Stimulated activated CD8-positive, alpha-beta memory T cell treated with anti-CD3 and anti-CD28 coated beads, Interleukin-15, amount 100 ng/mL, for 48 hours (primary cell): ENCODE data around the gene CYP2A7.
"Not testable (repeated sequence)": the region's sequence is repeated elsewhere in the genome, so short reads cannot be mapped to it uniquely, and the experiment has no call there.

Experiments used
- DNase-seq, 2 donors: peaks; one replicate each; pipeline ENCODE4 v3.0.0-alpha.2; 2020; ENCODE audit warnings: low read depth in 2 of 2

Gene CYP2A7

DNA sequence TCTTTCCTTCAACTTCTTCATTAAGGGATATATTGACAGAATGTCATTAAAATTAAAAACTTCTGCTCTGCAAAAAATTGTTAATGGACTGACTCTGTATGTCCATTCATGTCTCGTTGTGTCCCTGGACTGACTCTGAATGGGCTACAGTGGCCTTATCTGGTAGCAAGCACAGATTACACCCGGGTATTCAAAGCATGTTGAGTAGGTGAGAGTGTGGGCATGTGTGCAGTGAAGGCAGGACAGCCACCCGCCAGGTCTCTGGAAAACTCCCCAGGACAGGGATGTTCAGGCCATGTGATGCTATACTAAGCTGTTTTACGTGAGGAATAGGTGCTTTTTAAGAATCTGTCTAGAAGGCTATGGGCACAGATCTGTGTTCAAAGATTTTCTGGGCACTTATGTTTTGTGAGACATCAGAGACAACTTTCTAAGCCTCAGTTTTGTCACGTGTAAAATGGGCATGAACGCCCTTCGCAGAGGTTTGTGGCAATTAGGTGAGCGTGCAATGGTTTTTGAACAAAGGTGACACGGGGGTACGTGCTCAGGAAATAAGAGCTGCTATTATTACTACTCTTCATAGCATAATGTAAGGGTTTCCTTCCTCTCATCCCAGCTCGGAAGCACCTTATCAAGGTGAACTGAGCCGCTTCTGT, 38.9 kb downstream of the CYP2A7 start:
- DNase-seq, result not testable (repeated sequence)

DNA sequence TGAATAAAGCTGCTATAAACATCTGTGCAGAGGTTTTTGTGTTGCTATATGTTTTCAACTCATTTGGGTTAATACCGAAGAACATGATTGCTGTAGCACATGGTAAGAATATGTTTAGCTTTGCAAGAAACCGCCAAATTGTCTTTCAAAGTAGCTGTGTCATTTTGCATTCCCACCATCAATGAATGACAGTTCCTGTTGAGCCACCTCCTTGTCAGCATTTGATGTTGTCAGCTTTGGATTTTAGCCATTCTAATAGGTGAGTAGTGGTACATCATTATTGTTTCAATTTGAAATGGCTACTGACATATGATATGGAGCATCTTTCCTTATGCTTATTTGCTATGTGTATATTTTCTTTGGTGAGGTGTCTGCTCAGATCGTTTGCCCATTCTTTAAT, 40.0 kb downstream of the CYP2A7 start:
- not testable (repeated sequence) for DNase-seq

DNA sequence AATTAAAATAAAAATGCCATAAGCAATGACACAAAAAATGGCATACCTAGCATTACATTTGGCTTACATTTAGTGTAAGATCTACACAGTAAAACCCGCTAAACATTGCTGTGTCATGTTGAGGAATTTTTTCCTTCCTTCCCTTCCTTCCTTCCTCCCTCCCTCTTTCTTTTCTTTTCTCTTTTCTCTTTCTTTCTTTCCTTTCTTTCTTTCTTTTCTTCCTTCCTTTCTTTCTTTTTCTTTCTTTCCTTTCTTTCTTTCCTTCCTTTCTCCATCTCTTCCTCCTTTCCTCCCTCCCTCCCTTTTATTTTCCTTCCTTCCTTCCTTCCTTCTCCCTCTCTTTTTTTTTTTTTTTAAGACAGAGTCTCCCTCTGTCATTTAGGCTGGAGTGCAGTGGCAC, 43.6 kb downstream of the CYP2A7 start:
- DNase-seq, result not testable (repeated sequence)

DNA sequence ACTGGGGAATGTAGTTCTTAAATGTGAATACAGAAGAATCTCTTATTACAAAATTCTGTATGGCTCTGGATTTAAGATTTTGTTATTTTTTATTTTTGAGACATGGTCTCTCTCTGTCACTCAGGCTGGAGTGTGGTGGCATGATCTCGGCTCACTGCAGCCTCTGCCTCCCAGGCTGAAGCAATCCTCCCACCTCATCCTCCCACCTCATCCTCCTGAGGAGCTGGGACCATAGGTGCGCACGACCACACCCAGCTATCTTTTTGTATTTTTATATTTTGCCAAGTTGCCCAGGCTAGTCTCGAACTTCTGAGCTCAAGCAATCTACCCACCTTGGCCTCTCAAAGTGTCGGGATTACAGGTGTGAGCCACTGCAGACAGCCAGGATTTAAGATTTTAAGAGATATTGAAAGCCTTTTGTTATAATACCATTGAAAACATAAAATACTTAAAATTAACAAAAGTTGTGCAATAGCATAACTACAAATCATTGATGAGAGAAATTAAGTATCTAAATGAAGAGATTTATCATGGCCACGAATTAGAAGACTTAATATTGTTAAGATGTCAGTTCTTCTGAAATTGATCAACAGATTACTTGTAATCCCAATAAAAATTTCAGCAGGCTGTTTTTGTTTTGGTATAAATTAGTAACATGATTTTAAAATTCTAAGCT, 45.1 kb downstream of the CYP2A7 start:
- DNase-seq, result no peak

DNA sequence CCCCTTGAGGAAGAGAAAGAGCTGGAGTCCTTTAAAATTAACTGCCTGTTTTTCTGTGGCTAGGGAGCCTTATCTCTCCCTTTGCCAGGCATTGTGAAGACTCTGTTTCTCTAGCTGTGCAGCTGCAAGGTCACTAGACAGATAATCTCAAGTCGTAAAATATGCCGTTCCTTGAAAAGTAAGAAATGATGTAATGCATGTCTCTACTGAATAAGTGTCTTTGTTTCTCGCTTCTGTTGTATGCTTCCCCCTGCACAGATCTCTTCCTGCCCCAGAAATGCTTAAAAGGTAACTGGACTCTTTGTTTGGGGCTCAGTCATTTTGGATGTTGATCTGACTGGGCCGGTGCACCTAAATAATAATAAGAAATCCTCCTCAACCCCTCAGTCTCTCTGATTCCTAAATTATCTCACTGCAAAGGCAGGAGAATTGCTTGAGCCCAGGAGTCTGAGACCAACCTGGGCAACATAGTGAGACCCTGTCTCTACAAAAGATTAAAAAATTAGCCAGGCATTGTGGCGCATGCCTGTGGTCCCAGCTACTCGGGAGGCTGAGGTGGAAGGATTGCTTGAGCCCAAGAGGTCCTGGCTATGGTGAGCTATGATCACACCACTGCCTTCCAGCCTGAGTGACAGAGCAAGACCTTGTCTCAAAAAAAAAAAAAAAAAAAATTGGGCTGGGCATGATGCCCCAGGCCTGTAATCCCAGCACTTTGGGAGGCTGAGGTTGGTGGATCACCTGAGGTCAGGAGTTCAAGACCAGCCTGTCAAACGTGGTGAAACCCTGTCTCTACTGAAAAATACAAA, 48.1 kb downstream of the CYP2A7 start:
- DNase-seq, result not testable (repeated sequence)

DNA sequence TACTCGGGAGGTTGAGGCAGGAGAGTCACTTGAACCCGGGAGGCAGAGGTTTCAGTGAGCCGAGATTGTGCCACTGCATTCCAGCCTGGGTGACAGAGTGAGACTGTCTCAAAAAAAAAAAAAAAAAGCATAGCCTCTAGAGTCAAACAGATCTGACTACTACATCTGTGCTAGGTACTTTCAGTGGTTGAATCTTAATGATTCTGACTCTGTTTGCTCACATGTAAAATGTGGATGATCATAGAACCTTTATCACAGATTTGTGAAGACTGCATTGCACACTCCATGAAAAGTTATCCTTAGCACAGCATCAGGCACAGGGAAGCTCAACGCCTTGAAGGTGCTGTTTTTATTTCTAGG, 49.6 kb downstream of the CYP2A7 start:
- not testable (repeated sequence) for DNase-seq

DNA sequence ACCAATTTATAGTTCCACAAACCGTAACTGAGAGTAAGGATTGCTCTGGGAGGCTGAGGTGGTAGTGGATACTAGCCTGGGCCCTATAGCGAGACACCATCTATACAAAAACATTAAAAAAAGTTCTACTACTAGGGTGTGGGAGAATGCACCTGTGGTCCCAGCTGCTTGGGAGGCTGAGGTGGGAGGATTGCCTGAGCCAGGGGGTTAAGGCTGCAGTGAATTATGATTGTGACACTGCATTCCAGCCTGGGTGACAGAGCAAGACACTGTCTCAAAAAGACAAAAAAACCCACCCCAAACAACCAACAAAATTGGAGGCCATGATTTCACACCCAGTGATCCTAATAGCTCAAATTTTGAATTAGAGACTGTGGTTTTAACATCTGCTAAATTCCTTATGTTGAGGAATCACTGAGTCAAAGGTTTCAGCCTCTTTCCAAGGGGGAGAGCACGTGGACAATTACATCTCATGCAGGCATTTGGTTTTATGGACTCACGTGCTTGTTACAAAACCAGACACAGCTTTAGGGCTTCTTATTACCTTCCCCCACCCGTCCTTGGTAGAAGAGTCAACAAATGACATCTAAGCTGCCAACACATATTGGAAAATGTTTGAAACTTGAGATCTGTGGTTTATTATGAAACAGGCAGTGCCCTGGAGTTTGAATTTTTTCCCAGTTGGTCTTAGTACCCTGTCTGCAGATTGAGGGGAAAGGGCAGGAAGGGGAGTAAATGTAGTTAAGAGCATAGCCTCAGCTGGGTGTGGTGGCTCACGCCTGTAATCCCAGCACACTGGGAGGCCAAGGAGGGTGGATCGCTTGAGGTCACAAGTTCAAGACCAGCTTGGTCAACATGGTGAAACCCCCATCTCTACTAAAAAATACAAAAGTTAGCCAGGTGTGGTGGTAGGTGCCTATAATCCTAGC, 50.3 kb downstream of the CYP2A7 start:
- DNase-seq, result no peak

DNA sequence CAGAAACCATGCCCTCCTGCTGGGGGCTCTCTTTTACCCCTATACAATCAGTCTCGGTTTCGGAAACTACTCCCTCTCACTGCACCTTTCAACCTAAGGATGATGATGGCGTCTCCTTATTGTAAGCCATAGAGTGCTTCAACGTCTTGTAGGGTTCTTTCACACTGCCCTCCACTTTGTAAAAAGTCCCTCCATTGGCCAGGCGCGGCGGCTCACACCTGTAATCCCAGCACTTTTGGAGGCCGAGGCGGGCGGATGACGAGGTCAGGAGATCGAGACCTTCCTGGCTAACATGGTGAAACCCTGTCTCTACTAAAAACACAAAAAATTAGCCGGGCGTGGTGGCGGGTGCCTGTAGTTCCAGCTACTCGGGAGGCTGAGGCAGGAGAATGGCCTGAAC, 51.3 kb downstream of the CYP2A7 start:
- DNase-seq, result not testable (repeated sequence)

DNA sequence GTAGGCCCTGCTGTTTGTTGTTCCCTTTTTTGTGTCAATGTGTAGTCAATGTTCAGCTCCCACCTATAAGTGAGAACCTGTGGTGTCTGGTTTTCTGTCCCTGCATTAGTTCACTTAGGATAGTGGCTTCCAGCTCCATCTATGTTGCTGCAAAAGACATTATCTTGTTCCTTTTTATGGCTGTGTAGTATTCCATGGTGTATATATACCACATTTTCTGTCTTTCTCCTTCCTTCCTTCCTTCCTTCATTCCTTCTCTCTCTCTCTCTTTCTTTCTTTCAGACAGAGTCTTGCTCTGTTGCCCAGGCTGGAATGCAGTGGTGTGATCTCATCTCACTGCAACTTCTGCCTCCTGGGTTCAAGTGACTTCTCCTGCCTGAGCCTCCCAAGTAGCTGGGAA, 52.8 kb downstream of the CYP2A7 start:
- DNase-seq, result no peak

DNA sequence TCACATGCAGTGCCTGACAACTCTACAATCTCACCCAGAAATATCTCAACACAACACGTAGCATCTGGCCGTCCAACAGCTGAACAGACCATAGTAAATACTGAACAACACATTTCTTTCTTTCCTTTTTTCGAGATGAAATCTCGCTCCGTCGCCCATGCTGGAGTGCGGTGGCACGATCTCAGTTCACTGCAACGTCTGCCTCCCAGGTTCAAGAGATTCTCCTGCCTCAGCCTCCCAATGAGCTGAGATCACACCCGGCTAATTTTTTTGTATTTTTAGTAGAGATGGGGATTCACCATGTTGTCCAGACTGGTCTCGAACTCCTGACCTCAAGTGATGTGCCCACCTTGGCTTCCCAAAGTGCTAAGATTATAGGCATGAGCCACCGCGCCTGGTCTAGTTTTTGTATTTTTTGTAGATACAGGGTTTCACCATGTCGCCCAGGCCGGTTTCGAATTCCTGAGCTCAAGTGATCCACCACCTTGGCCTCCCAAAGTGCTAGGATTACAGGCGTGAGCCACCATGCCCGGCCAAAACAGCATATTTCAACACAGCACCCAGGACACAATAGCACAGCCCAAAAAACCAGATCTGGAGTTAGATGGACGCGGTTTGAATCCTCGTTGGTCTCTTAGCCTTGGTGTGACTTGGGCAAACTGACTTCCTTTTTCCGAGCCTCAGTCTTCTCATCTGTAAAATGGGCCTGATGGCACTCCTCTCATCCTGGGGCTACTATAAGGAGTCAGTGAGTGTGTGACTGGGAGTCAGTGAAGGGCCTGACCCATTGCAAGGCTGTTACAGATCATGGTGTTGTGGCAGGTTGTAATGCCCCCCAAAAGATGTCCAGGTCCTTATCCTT, 54.4 kb downstream of the CYP2A7 start:
- no peak for DNase-seq

DNA sequence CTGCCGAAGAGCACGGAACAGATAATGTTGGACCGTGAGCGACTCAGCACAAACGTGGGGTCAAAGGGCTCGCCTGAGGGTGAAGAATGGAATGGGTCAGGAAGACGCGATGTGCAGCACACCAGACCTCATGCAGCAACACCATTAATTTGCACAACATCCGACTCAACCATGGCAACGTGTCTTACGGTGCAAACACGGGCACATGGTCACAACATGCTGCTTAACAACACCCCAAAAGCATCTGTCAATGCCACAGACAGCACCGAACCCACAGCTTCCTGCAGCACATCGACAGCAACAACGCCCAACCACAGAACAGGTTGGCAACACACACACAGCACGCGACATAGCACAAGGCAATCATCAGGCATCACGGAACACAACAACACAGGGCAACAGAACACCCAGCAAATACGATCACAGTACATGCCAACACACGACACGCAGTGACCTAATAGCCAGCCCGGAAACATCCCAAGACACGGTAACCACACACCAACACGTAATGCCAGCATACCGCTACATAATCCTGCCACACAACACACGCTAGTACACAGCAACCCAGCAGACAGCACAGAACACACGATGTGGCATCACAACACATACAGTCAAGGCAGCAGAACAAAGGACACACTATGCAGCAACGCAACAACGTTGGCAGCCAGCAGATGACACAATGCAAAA, 55.2 kb downstream of the CYP2A7 start:
- DNase-seq, result not testable (repeated sequence)

DNA sequence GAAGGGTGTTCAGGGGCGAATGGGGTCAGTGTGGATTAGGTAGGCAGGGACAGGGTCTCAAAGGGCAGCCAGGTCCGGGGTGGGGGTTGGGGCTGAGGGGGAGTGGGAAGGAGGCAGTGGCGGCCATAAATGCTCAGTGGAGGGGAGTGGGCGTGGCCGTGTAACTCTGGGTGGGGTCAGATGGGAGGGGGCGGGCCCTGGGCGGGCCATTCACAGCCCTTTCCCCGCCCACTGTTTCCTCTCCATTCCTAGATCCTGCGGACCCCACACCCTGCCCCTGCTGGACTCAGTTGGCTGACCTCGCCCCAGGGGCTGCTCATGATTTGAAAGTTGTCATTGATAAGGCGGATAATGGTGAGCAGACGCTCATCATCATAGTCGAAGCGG, 55.7 kb downstream of the CYP2A7 start:
- DNase-seq, result not testable (repeated sequence)

DNA sequence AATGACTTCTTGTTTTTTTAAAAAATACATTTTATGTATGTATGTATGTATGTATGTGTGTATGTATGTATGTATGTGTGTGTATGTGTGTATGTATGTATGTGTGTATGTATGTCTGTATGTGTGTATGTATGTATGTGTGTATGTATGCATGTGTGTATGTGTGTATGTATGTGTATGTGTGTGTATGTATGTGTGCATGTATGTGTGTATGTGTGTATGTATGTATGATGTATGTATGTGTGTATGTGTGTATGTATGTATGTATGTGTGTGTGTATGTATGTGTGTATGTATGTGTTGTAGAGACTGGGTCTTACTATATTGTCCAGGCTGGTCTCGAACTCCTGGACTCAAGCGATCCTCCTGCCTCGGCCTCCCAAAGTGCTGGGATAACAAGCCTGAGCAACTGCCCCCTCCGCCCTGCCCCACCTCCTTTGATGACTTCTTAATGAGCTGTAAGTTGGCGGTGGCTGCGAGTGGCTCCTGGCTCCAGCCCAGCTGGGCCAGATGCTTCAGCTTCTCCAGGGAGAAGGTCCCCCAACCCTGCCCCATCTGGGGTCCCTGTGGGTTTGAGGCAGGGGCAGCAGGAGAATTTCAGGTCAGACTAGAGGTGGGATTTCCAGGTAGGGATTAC, 56.5 kb downstream of the CYP2A7 start:
- DNase-seq, result not testable (repeated sequence)
